ENCODE measurements around the gene AFAP1. TPM values are rescaled to one million over a fixed set of nuclear protein-coding genes. Genes with fewer than 3 reads are reported as not detected.
A peak's percentile ranks its signal among the peaks of the same experiment; 100 is the strongest.

Gene AFAP1
- total and polyA plus RNA-seq, 2 of the 4 experiments (the other 2 are of a cell fraction): 48.2 to 80.9 TPM

DNA sequence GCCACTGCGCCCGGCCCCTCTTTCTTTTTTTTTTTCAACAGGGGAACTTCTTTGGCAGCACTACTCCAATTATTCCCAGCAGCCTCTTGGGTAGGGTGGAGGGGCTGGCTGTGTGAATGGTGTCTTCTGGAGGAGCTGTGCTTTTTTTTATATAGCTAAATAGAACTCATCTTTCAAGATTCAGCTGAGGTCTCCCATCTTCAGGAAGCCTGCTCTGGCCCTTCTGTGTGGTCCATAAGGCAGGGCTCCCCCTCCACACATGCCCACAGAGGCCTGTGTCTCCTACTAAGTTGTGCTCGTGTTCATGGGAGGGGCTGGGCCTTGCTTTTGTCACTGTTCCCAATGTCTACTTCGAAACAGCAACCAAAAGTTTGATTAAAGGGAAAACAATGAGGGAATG lies 116.8 kb downstream of the AFAP1 start:
- Histone ChIP-seq H3K18ac (ENCODE audit: low read depth, low read length) (peak overlapping the region; percentile 97), H3K9me3 (ENCODE audit: control insufficient read depth, insufficient read depth, low read length) (no peaks in the 10 kb centered on the region), H3K9me1 (ENCODE audit: insufficient read depth, low read length) (peaks cover 36% of the 10 kb centered on the region), H4K91ac (ENCODE audit: insufficient read depth, low read depth, low read length) (peak overlapping the region; percentile 76), H2AK9ac (replicated peaks; ENCODE audit: low read depth, low read length, poor library complexity) (no peak overlapping the region), H3K4me1 (ENCODE audit: control insufficient read depth, insufficient read depth, low read length) (peaks cover 41% of the 10 kb centered on the region), H3K4ac (ENCODE audit: low read depth, low read length) (peak overlapping the region; percentile 71; the same call in 1 of the 2 replicates), H3K56ac (ENCODE audit: extremely low read depth, insufficient read depth, low read length) (no peak overlapping the region), H4K20me1 (ENCODE audit: insufficient read depth, low read length) (peaks cover 18% of the 10 kb centered on the region), H3K36me3 (ENCODE audit: control insufficient read depth, insufficient read depth, low read length) (peaks cover 59% of the 10 kb centered on the region), H2BK120ac (ENCODE audit: low read depth, low read length) (peak overlapping the region; percentile 16; the same call in 1 of the 2 replicates), H3K9ac (ENCODE audit: low read depth, low read length) (no peak overlapping the region), H2BK20ac (ENCODE audit: low read depth, low read length) (no peak overlapping the region), H3K4me3 (ENCODE audit: insufficient read depth, low read depth, low read length) (no peak overlapping the region), H2BK15ac (ENCODE audit: low read depth, low read length) (no peak overlapping the region), H3K14ac (replicated peaks; ENCODE audit: low read depth, low read length) (peak overlapping the region; percentile 29; the same call in 1 of the 2 replicates), H3K23ac (ENCODE audit: low read depth, low read length) (no peak overlapping the region), H2BK5ac (ENCODE audit: low read depth, low read length, poor library complexity, severe bottlenecking) (peak overlapping the region; percentile 14), H3K4me2 (ENCODE audit: low read depth, low read length) (no peak overlapping the region; the same call in 1 of the 2 replicates), H3K79me1 (ENCODE audit: low read depth in 1 of 2, low read length in 2 of 2) (peaks cover 56 to 92% of the 10 kb centered on the region in 2 experiments), H2AFZ (replicated peaks; ENCODE audit: low read length, poor library complexity) (no peak overlapping the region), H2AK5ac (ENCODE audit: low read depth, low read length) (peak overlapping the region; percentile 42; the same call in 1 of the 2 replicates), H4K5ac (ENCODE audit: low read depth, low read length) (peak overlapping the region; percentile 76), H4K8ac (ENCODE audit: low read depth in 2 of 2, low read length in 2 of 2) (peak overlapping the region in 1 of 2 experiments; percentile 31; a peak in 1 of 4 replicates), H3K27me3 (ENCODE audit: control insufficient read depth, insufficient read depth, low read length) (no peaks in the 10 kb centered on the region), H3K27ac (ENCODE audit: insufficient read depth, low read length) (peak overlapping the region; percentile 79; the same call in 1 of the 2 replicates)
- TF ChIP-seq RCOR1 (IDR thresholded peaks at IDR 0.05; ENCODE audit: insufficient replicate concordance, low read length): no peak
- TF ChIP-seq NFE2L2 (IDR thresholded peaks at IDR 0.05; ENCODE audit: low read depth, low read length): no peak
- no peak for TF ChIP-seq FOS (IDR thresholded peaks at IDR 0.05; ENCODE audit: low read depth, low read length)
- no peak for TF ChIP-seq MXI1 (IDR thresholded peaks at IDR 0.05; ENCODE audit: borderline replicate concordance, low read depth, low read length)
- TF ChIP-seq BHLHE40 (IDR thresholded peaks at IDR 0.05; ENCODE audit: low read depth, low read length): no peak
- TF ChIP-seq, protein P1, sequence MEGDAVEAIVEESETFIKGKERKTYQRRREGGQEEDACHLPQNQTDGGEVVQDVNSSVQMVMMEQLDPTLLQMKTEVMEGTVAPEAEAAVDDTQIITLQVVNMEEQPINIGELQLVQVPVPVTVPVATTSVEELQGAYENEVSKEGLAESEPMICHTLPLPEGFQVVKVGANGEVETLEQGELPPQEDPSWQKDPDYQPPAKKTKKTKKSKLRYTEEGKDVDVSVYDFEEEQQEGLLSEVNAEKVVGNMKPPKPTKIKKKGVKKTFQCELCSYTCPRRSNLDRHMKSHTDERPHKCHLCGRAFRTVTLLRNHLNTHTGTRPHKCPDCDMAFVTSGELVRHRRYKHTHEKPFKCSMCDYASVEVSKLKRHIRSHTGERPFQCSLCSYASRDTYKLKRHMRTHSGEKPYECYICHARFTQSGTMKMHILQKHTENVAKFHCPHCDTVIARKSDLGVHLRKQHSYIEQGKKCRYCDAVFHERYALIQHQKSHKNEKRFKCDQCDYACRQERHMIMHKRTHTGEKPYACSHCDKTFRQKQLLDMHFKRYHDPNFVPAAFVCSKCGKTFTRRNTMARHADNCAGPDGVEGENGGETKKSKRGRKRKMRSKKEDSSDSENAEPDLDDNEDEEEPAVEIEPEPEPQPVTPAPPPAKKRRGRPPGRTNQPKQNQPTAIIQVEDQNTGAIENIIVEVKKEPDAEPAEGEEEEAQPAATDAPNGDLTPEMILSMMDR (conservative IDR thresholded peaks at IDR 0.05; ENCODE audit: low read depth, low read length): no peak
- DNase-seq (no peak), ATAC-seq (ENCODE audit: low read depth) (no peak)
- POLR2A ChIA-PET (ENCODE audit: unreplicated experiment): no interaction called here
- dilution Hi-C loops (cut with HindIII; ENCODE audit: low sequenced_read_pairs, unreplicated experiment): no loop called here
- no CpG with 5 or more reads among the region's 4 CpGs for WGBS, 2 experiments (ENCODE audit: extremely low coverage in 2 of 2, insufficient read length in 1 of 2)
- BruUV-seq (replicated peaks): no TSS peak
- intact Hi-C loops (cut with micrococcal nuclease): no loop called here
- CTCF ChIA-PET: no interaction called here
- in situ Hi-C loops (cut with MboI; ENCODE audit: low sequenced_read_pairs): no loop called here

Data from IMR-90 (cell line).